ENCODE measurements around the gene AEBP2. TPM values are rescaled to one million over a fixed set of nuclear protein-coding genes. Genes with fewer than 3 reads are reported as not detected.

Gene AEBP2
- total and polyA plus RNA-seq, 2 of the 13 experiments (the other 11 are each of a cell fraction or from before 2014, with no cell fraction given): 9.2 to 17.9 TPM

GRCh38 chr12:19404242-19404880 lies 34.9 kb upstream of the AEBP2 start:
- no peak overlapping the region for H3K4me2 ChIP-seq (ENCODE audit: low read depth, low read length)
- no peak for TF ChIP-seq ZNF326 (CRISPR knock-in tag; IDR thresholded peaks at IDR 0.05; ENCODE audit: borderline replicate concordance)
- TF ChIP-seq CERS6 (CRISPR knock-in tag; IDR thresholded peaks at IDR 0.05): no peak
- no peak for TF ChIP-seq SP4 (CRISPR knock-in tag; IDR thresholded peaks at IDR 0.05)
- no peak for TF ChIP-seq ZNF713 (CRISPR knock-in tag; IDR thresholded peaks at IDR 0.05)
- TF ChIP-seq, protein P1, sequence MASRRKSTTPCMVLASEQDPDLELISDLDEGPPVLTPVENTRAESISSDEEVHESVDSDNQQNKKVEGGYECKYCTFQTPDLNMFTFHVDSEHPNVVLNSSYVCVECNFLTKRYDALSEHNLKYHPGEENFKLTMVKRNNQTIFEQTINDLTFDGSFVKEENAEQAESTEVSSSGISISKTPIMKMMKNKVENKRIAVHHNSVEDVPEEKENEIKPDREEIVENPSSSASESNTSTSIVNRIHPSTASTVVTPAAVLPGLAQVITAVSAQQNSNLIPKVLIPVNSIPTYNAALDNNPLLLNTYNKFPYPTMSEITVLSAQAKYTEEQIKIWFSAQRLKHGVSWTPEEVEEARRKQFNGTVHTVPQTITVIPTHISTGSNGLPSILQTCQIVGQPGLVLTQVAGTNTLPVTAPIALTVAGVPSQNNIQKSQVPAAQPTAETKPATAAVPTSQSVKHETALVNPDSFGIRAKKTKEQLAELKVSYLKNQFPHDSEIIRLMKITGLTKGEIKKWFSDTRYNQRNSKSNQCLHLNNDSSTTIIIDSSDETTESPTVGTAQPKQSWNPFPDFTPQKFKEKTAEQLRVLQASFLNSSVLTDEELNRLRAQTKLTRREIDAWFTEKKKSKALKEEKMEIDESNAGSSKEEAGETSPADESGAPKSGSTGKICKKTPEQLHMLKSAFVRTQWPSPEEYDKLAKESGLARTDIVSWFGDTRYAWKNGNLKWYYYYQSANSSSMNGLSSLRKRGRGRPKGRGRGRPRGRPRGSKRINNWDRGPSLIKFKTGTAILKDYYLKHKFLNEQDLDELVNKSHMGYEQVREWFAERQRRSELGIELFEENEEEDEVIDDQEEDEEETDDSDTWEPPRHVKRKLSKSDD (CRISPR knock-in tag; IDR thresholded peaks at IDR 0.05; ENCODE audit: low read depth): no peak
- TF ChIP-seq ZNF574 (CRISPR knock-in tag; IDR thresholded peaks at IDR 0.05): no peak
- TF ChIP-seq, protein P2, sequence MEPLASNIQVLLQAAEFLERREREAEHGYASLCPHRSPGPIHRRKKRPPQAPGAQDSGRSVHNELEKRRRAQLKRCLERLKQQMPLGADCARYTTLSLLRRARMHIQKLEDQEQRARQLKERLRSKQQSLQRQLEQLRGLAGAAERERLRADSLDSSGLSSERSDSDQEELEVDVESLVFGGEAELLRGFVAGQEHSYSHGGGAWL (CRISPR knock-in tag; IDR thresholded peaks at IDR 0.05): no peak
- TF ChIP-seq MTA1 (CRISPR knock-in tag; IDR thresholded peaks at IDR 0.05; ENCODE audit: borderline replicate concordance): no peak
- no peak for TF ChIP-seq ZNF558 (CRISPR knock-in tag; IDR thresholded peaks at IDR 0.05; ENCODE audit: borderline replicate concordance)
- TF ChIP-seq HNRNPH1 (optimal IDR thresholded peaks at IDR 0.05; ENCODE audit: low read depth, low read length): no peak
- TF ChIP-seq ZNF274 (CRISPR knock-in tag; IDR thresholded peaks at IDR 0.05): no peak
- no peak for TF ChIP-seq ATF3 (CRISPR knock-in tag; IDR thresholded peaks at IDR 0.05)
- TF ChIP-seq, protein P3, sequence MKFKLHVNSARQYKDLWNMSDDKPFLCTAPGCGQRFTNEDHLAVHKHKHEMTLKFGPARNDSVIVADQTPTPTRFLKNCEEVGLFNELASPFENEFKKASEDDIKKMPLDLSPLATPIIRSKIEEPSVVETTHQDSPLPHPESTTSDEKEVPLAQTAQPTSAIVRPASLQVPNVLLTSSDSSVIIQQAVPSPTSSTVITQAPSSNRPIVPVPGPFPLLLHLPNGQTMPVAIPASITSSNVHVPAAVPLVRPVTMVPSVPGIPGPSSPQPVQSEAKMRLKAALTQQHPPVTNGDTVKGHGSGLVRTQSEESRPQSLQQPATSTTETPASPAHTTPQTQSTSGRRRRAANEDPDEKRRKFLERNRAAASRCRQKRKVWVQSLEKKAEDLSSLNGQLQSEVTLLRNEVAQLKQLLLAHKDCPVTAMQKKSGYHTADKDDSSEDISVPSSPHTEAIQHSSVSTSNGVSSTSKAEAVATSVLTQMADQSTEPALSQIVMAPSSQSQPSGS (CRISPR knock-in tag; IDR thresholded peaks at IDR 0.05): no peak

More at GRCh38 chr12:19404242-19404880, 34.9 kb upstream of the AEBP2 start:
- H3K36me3 ChIP-seq (replicated peaks in 1 of 2; ENCODE audit: control insufficient read depth in 1 of 2, insufficient read depth in 2 of 2, low read length in 2 of 2): no peaks in the 10 kb centered on the region
- H2AFZ ChIP-seq (ENCODE audit: low read length): no peak overlapping the region
- H3K9me3 ChIP-seq (ENCODE audit: low read length): no peaks in the 10 kb centered on the region
- no peak overlapping the region for H3K27ac ChIP-seq (ENCODE audit: extremely low read length, insufficient read depth, low read length)
- in situ Hi-C loops (cut with HindIII; ENCODE audit: extremely low pct_ligation_motif_present, low pct_unique_long_range_greater_than_20kb): no loop called here
- ATAC-seq (no peak), FAIRE-seq (no peak), DNase-seq (ENCODE audit: low spot score) (no peak)
- ChIA-PET POLR2A (no interaction called here), CTCF (ENCODE audit: low intra/inter-chr PET ratio, low total read pairs) (no interaction called here)
- WGBS (ENCODE audit: low lambda C conversion rate): 91% methylated on average over 16 of the region's 16 CpGs
- H3K9ac ChIP-seq (ENCODE audit: insufficient read depth, low read depth, low read length): no peak overlapping the region
- no peaks in the 10 kb centered on the region for H3K27me3 ChIP-seq (ENCODE audit: control insufficient read depth in 1 of 2, insufficient read depth in 2 of 2, low read length in 2 of 2)
- BruUV-seq (replicated peaks): no TSS peak
- peaks cover 20% of the 10 kb centered on the region for H3K4me1 ChIP-seq (ENCODE audit: insufficient read depth, low read length)
- no peak overlapping the region for H3K4me3 ChIP-seq (replicated peaks in 1 of 3; ENCODE audit: insufficient read depth in 1 of 3, low read depth in 2 of 3, low read length in 3 of 3)
- no peaks in the 10 kb centered on the region for H3K79me2 ChIP-seq (ENCODE audit: insufficient read depth, low read length)
- intact Hi-C loops (cut with micrococcal nuclease; ENCODE audit: unreplicated experiment): loop anchor here (5.0 kb wide), 1 partner anchor 33 kb away; the partner anchor contains the start of gene AEBP2
- no peaks in the 10 kb centered on the region for H4K20me1 ChIP-seq (ENCODE audit: insufficient read depth, low read length)
